GM18867 (cell line): ENCODE data around the gene HSPH1.
A peak's percentile ranks its signal among the peaks of the same experiment; 100 is the strongest.
"Not testable (repeated sequence)": the region's sequence is repeated elsewhere in the genome, so short reads cannot be mapped to it uniquely, and the experiment has no call there.

Source experiments
- ATAC-seq: cut with Tn5 transposase; IDR thresholded peaks from one replicate; pipeline ENCODE4 v1.9.1; 2021; ENCODE audit warnings: mild to moderate bottlenecking, moderate library complexity; ENCODE audit not compliant: unreplicated experiment

Gene HSPH1

DNA sequence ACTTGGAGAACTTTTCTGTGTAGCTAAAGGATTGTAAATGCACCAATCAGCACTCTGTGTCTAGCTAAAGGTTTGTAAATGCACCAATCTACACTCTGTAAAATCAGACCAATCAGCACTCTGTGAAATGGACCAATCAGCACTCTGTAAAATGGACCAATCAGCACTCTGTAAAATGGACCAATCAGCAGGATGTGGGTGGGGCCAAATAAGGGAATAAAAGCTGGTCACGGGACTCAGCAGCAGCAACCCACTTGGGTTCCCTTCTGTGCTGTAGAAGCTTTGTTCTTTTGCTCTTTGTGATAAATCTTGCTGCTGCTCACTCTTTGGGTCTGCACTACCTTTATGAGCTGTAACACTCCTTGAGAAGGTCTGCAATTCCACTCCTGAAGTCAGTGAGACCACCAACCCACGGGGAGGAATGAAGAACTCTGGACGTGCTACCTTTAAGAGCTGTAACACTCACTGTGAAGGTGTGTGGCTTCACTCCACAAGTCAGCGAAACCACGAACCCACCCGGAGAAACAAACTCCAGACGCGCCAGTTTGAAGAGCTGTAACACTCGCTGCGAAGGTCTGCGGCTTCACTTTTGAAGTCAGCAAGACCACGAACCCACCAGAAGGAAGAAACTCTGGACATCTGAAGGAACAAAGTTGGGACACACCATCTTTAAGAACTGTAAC lies 16.2 kb upstream of the HSPH1 start:
- not testable (repeated sequence) for ATAC-seq

- ATAC-seq, result no peak
These were observed 14.3 kb upstream of the HSPH1 start for GRCh38 chr13:31175847-31176532.

DNA sequence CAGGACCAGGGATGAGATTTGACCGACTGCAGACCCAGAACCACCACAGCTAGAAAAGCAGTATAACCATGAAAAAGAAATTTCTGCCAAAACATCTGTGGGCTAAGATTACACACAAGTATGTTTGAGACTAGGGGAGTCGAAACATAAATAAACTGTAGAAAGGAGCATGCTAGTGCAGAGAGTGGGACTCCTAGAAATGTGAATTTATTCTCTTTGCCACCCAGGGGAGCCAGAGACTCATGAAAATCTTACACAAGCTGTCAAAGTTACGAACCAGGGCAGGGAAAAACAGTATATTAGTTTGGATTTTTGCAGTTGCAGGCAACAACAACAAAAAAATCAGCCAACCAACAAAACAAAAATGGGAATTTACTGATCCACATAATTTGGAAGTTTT lies 12.3 kb upstream of the HSPH1 start:
- ATAC-seq, result no peak

GRCh38 chr13:31172535-31172934 lies 10.8 kb upstream of the HSPH1 start:
- no peak for ATAC-seq

DNA sequence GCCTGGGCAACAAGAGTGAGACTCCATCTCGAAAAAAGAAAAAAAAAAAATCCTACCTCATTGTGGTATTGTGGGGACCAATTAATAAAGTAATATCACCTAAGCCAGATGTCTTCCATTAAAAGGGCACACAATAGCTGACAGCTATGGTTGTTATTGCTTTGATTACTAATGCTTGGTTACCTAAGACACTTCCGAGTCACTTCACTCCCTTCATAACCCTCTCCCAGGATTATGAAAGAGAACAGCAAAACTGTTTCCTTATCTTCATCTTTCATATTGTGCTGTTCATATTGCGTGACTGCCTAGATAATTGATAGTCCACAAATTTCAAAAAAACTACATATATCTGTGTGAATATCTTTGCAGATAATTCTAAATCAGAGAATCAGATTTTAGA lies 10.3 kb upstream of the HSPH1 start:
- no peak for ATAC-seq

- ATAC-seq, result no peak
These were observed 7.0 kb upstream of the HSPH1 start for GRCh38 chr13:31168736-31169135.

DNA sequence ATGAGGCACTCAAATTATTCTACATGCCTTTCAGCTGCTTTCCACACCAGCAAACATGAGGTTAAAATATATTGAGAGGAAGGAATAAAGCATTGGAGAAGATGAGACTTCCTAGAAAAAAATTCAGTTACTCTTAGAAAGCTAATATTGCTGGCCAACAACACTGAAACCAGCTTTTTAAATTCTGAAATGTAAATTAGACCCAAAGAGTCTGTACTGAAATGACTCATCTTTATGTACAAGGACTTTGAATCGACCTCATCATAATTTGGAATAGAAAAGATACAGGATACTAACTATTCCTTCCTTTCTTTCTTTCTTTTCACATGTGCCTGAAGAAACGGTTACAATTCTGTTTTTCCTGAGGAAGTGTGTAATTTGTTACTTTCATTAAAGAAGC lies 6.5 kb upstream of the HSPH1 start:
- peak; percentile 73 for ATAC-seq

GRCh38 chr13:31167490-31167889 lies 5.8 kb upstream of the HSPH1 start:
- peak; percentile 40 for ATAC-seq

- ATAC-seq, result no peak
These were observed 4.9 kb upstream of the HSPH1 start for GRCh38 chr13:31166591-31166990.

DNA sequence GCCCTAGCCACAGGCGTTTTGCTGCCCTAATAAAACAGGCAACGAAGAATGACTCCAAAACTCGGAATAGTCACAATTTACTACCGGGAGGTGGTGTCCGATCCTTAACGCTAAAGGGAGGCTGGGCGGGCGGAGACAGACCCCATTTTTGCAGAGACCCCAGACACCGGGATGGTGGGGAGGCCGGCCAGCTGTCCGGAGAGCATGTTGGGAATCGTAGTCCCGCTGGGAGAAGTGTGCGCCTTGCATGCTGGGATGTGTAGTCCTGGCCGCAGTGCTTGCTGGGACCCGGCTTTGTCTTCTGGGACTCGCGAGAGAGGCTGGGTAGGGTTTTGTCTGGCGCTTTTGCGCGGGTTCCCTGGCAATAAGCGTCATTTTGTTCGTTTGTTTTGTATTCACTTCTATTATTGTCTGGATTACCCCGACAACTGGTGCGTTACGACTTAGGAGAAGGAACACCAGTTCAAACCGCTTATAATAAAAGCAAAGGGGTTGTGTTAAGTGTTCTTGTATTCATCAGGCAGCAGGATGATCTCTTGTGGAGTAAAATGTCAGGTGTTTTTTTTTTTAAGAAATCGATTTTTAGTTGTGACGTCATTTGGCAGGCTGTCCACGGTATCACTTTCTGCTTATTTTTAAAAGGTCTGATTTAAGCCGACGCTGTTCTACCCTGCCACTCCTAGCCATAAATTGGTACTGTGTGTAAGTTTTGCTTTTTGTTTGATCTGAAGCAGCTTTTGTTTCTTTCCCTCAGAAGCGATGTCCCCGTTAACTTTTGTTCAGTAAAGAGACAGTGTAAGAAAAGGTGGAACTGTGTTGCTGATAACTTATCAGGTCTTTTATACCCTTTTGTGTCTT lies 676 bp upstream of the HSPH1 start:
- peak; percentile 80 for ATAC-seq

DNA sequence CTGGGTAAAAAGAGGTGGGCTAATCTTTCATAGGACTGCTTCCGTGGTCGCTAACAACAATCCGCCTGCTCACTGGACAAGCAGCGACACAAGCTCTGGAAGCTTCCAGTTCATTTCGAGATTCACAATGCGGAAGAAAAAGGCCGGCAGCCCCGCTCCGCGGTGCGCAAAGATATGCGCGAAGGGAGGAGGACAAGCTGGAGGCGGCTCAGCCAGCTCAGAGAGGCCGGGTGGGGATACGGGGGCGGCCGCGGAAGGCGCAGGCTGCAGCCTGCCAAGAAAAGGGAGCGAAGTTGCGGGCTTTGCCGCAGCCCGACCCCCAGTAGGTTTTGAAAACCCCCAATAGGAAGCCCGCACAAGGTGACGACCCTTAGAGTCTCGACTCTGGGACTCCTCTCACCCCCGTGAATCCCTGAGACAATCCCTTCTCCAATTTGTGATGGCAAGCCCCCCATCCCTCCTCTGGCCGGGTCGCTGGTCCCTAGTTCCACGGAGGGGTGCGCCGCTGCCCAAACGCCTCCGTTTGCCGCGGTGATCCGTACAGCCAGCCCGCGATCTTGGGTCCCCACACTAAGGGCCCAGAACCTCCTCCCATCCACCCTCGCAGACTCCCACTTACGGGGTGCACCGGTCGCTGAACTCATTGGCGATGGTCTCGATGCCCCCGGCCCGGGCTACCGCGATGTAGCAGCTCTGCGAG lies 697 bp downstream of the HSPH1 start:
- ATAC-seq, result peak; percentile 24

DNA sequence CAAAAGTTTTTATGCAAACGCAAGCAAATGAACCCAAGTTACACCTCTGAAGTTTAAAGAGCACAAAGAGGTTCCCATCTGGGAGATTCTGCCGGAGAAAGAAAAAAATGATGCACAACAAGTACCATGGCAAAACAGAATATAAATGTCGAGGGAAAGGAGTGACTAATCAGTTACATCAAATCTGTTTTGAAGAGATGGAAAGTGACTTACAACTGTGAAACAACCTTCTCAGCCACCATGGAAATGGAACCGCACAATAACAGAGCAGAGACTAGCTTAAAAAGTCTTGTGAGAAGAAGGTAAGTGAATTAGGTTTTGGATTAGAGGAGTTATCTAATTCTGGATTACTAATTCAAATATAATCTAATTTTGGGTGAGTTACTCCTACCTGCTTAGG lies 2.4 kb downstream of the HSPH1 start:
- ATAC-seq, result no peak

DNA sequence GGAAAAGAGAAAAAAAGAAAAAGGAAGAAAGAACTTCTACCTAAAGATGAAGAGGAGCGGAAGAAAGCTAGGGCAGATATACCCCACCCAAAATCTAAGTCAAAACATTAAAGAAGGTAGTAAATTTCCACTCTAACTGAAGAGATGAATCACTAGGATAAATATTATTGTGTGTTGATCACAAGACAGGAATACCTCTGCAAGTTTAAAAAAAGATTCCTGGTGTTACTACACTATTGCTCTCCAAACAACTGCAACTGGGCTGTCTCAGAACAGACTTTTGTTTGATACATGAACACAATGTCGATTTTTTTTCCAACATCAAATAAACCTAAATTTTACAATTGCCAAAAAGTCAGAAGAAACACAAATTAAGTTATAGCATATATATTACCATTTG lies 6.8 kb downstream of the HSPH1 start:
- ATAC-seq, result no peak

GRCh38 chr13:31151837-31152236 lies 9.9 kb downstream of the HSPH1 start:
- ATAC-seq, result no peak

GRCh38 chr13:31150315-31150985 lies 11.3 kb downstream of the HSPH1 start:
- no peak for ATAC-seq

GRCh38 chr13:31149604-31150003 lies 12.1 kb downstream of the HSPH1 start:
- ATAC-seq, result no peak

DNA sequence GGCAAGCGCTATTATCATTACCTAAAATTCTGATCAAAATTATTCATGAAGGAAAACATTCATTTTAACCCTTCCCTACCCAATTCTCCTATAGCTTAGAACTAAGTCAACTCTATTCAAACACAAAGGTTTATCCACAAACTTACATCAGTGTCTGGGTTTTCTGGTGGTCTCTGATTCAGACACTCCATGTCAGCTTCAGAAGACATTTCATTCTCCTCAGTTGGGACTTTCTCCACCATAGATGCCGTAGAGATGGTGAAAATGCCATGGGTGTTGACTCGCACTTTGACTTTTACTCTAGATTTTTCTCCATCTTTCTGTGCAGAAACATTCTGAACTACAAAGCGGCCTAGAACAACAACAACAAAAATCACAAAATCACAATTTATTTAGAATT lies 16.3 kb downstream of the HSPH1 start:
- no peak for ATAC-seq

DNA sequence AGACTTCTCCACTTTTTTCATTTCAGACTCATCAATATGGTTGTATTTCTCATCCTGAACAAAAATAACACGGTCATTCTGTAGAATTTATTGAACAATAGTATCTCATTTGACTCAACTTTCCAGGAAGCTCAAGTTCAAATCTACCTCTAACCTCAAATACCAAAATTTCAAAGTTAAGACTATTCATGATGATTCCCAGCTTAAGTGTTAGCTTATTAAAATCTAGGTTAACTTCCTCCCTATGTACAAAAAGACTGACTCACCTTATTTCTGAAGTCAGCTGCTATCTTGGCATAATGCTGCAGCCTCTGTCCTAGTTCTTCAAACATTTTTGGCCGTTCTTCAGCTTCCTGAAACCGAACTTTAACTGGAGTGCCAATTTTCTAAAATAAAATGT lies 23.2 kb downstream of the HSPH1 start:
- no peak for ATAC-seq

DNA sequence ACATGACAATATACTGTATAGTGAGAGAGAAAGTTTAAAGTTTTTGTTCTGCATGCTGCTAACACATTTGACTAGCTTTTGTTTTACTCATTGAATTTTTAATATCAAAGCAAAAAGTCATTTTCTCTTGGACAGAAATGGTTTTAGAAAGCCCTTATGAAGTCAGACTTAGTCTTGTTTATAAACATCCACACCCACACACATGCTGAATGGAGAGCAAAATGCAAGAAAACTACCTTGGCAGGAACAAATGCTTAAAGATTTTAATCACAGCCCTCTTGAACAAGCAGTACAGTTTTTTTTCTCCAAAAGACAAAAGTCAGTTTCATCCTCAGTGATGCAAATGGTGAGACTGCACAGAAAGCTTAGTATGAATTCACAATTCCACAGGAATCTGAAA lies 25.0 kb downstream of the HSPH1 start:
- no peak for ATAC-seq

DNA sequence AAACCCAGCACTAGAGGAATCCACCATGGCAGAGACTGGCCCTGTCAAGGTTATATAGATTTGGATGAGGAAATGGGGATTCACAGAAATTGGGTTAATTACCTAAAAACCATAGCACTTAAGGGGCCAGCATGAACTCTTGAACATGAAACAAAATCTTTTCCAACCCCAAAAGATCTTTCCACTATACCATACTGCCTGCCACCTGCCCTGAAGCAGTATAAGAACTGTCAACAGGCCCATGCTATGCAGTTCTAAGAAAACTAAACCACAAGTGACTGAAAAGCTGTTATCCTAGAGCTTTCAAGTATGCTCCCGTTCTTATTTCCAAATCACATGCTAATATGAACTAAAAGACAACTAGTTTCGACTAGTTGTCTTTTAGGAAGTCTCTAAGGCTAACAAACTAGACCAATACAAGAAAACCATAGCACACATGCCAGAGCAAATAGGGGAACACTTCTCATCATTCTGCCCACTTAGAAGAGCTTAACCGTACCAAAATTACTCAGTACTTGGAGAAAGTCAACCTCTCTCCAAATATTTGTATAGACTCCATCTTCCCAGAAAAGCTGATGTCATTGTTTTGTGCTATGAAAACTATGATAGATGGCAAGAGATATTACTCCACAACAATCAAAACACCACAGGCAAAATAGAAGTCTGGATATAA lies 27.5 kb downstream of the HSPH1 start:
- no peak for ATAC-seq
